K562 (cell line): ENCODE results near the gene CLTC. TPM values are rescaled to one million over a fixed set of nuclear protein-coding genes. Genes with fewer than 3 reads are reported as not detected.

Experiments used
- BRF1 ChIP-seq: IDR thresholded peaks from 3 replicates; pipeline ENCODE4 v1.6.1; 2011; ENCODE audit warnings: borderline replicate concordance, mild to moderate bottlenecking; ENCODE audit not compliant: insufficient read length; ENCODE audit errors: extremely low read depth
- CBFB ChIP-seq: sonication (generic); formaldehyde crosslinking; IDR thresholded peaks from 2 replicates; pipeline ENCODE4 v1.4.0; 2020; ENCODE audit warnings: mild to moderate bottlenecking, missing genetic modification reagents
- CREB3L1 ChIP-seq: fragments of 450-650 bp; IDR thresholded peaks from 2 replicates; pipeline ENCODE4 v1.6.1; 2014; ENCODE audit warnings: low read depth, mild to moderate bottlenecking, moderate library complexity, borderline replicate concordance
- CUX1 ChIP-seq: fragments of 200-800 bp; sonication (Bioruptor generic); IDR thresholded peaks from 2 replicates; pipeline ENCODE4 v1.6.1; 2016; ENCODE audit warnings: missing genetic modification characterization, missing compliant biosample characterization
- DPF2 ChIP-seq: fragments of 450-650 bp; IDR thresholded peaks from 2 replicates; pipeline ENCODE4 v1.6.1; 2016
- EHMT2 ChIP-seq: fragments of 450-650 bp; IDR thresholded peaks from 2 replicates; pipeline ENCODE4 v1.6.1; 2018; ENCODE audit warnings: antibody characterized with exemption
- ESRRB ChIP-seq: fragments of 250-450 bp; sonication (Bioruptor Pico); IDR thresholded peaks from 2 replicates; pipeline ENCODE4 v1.5.0; 2020; ENCODE audit warnings: mild to moderate bottlenecking, moderate library complexity, borderline replicate concordance
- OTX1 ChIP-seq: fragments of 450-650 bp; formaldehyde crosslinking; IDR thresholded peaks from 2 replicates; pipeline ENCODE4 v1.4.0; 2022; ENCODE audit warnings: mild to moderate bottlenecking
- RAD21 ChIP-seq, 2 experiments: fragments of 250-450 bp in 1 of 2; fragments of 450-650 bp in 1 of 2; sonication (Bioruptor Pico) in 1 of 2; formaldehyde crosslinking in 1 of 2; IDR thresholded peaks in 1 of 2; conservative IDR thresholded peaks in 1 of 2; 2 replicates each; pipeline versions ENCODE4 v1.4.0 to v1.8.0; 2020 to 2022; ENCODE audit warnings: mild to moderate bottlenecking in 2 of 2, moderate library complexity in 1 of 2
- RCOR1 ChIP-seq, 2 experiments: IDR thresholded peaks; 2 replicates each; pipeline ENCODE4 v1.6.1; 2012; ENCODE audit warnings: low read depth in 2 of 2, low read length in 2 of 2, borderline replicate concordance in 1 of 2, improper control_type of control experiment in 1 of 2
- UBTF ChIP-seq, 2 experiments: IDR thresholded peaks; 2 replicates each; pipeline ENCODE4 v1.6.1; 2012; ENCODE audit warnings: improper control_type of control experiment in 2 of 2, low read depth in 2 of 2, low read length in 2 of 2, borderline replicate concordance in 1 of 2
- ZNF316 ChIP-seq: fragments of 450-650 bp; IDR thresholded peaks from 2 replicates; pipeline ENCODE4 v1.6.1; 2016
- ZNF644 ChIP-seq: fragments of 200-800 bp; sonication (Bioruptor generic); IDR thresholded peaks from 2 replicates; pipeline ENCODE4 v1.6.1; 2016; ENCODE audit warnings: low read depth, missing genetic modification characterization, missing compliant biosample characterization
- polyA plus RNA-seq, 8 experiments: library from polyadenylated mRNA; depleted of rRNA in 4 of 8; stranded (reverse) in 5 of 8; unstranded in 3 of 8; fragments of >200 nt; fragmentation: Nextera tagmentation in 2 of 8; fragmentation: Illumina TruSeq in 1 of 8; extraction: Ambion mirVana in 2 of 8; extraction: Trizol in 1 of 8; gene quantifications; 2 replicates each; pipeline versions ENCODE4 v1.2.1 to v1.2.3, GENCODE V29; 2011 to 2014; ENCODE audit warnings: inconsistent platforms in 1 of 8, missing spikeins in 1 of 8
- total RNA-seq, 7 experiments: library from RNA; depleted of rRNA in 6 of 7; stranded (reverse); fragments of >200 nt in 6 of 7; fragmentation: Illumina TruSeq in 2 of 7; extraction: Trizol in 2 of 7; gene quantifications; 2 replicates each; pipeline versions ENCODE4 v1.2.1 to v1.2.3, GENCODE V29; 2011 to 2021; ENCODE audit warnings: low replicate concordance in 1 of 7
- TF ChIP-seq, protein P1 (sequence below): fragments of 250-450 bp; sonication (Bioruptor Pico); IDR thresholded peaks from 2 replicates; pipeline ENCODE4 v1.5.1; 2021; ENCODE audit warnings: mild to moderate bottlenecking
- TF ChIP-seq, protein P2 (sequence below): IDR thresholded peaks from 2 replicates; pipeline ENCODE4 v1.6.1; 2011; ENCODE audit not compliant: insufficient read length; ENCODE audit errors: extremely low read depth

The CLTC gene
- total and polyA plus RNA-seq, 9 of the 15 experiments (the other 6 are each of a cell fraction or from before 2014, with no cell fraction given): 115 to 267 (median 174) TPM

GRCh38 chr17:59607817-59608403 is 11.8 kb upstream of the CLTC start (continued):
- TF ChIP-seq, protein P1, sequence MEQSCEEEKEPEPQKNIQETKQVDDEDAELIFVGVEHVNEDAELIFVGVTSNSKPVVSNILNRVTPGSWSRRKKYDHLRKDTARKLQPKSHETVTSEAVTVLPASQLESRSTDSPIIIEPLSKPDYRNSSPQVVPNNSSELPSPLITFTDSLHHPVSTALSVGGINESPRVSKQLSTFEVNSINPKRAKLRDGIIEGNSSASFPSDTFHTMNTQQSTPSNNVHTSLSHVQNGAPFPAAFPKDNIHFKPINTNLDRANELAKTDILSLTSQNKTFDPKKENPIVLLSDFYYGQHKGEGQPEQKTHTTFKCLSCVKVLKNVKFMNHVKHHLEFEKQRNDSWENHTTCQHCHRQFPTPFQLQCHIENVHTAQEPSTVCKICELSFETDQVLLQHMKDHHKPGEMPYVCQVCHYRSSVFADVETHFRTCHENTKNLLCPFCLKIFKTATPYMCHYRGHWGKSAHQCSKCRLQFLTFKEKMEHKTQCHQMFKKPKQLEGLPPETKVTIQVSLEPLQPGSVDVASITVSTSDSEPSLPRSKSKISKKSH: no peak
- TF ChIP-seq RCOR1 (IDR thresholded peaks at IDR 0.05; ENCODE audit: borderline replicate concordance in 1 of 2, low read depth in 2 of 2, low read length in 2 of 2) (no peak), CUX1 (CRISPR knock-in tag) (no peak), ZNF644 (tag) (no peak), CREB3L1 (no peak), DPF2 (no peak), CBFB (no peak), ZNF316 (peak; percentile 73), BRF1 (no peak), OTX1 (CRISPR knock-in tag) (no peak), RAD21 (CRISPR knock-in tag; conservative IDR thresholded peaks at IDR 0.05 in 1 of 2, IDR thresholded peaks at IDR 0.05 in 1 of 2) (peak in 1 of 2 experiments; percentile 20; a peak in 1 of 4 replicates), ESRRB (CRISPR knock-in tag) (no peak), UBTF (IDR thresholded peaks at IDR 0.05; ENCODE audit: borderline replicate concordance in 1 of 2, low read depth in 2 of 2, low read length in 2 of 2) (no peak), EHMT2 (peak; percentile 33; the same call in 1 of the 2 replicates)
- TF ChIP-seq, protein P2, sequence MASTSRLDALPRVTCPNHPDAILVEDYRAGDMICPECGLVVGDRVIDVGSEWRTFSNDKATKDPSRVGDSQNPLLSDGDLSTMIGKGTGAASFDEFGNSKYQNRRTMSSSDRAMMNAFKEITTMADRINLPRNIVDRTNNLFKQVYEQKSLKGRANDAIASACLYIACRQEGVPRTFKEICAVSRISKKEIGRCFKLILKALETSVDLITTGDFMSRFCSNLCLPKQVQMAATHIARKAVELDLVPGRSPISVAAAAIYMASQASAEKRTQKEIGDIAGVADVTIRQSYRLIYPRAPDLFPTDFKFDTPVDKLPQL: no peak
